Effector CD8-positive, alpha-beta T cell (primary cell): Measurements from ENCODE around the gene CDHR4.
"Not testable (repeated sequence)": the region's sequence is repeated elsewhere in the genome, so short reads cannot be mapped to it uniquely, and the experiment has no call there.

Experiments
- DNase-seq: peaks from one replicate; lab custom pipeline; 2025; lab: John Stamatoyannopoulos, UW

CDHR4 gene

GRCh38 chr3:49781415-49782199 lies 18.1 kb downstream of the CDHR4 start:
- DNase-seq: no peak

- not testable (repeated sequence) for DNase-seq
These were observed 18.7 kb downstream of the CDHR4 start for GRCh38 chr3:49780975-49781365.

- no peak for DNase-seq
These were observed 19.3 kb downstream of the CDHR4 start for GRCh38 chr3:49780080-49780974.

GRCh38 chr3:49779358-49780079 lies 20.2 kb downstream of the CDHR4 start:
- DNase-seq: no peak

GRCh38 chr3:49776101-49776500 lies 23.6 kb downstream of the CDHR4 start:
- DNase-seq: not testable (repeated sequence)

- DNase-seq: no peak
These were observed 24.1 kb downstream of the CDHR4 start for GRCh38 chr3:49775538-49775937.

- DNase-seq: no peak
These were observed 27.0 kb downstream of the CDHR4 start for GRCh38 chr3:49772703-49773102.

- DNase-seq: no peak
These were observed 28.2 kb downstream of the CDHR4 start for GRCh38 chr3:49771340-49771938.

- no peak for DNase-seq
These were observed 29.7 kb downstream of the CDHR4 start for GRCh38 chr3:49769926-49770325.

- no peak for DNase-seq
These were observed 30.3 kb downstream of the CDHR4 start for GRCh38 chr3:49769286-49769915.

- DNase-seq: no peak
These were observed 35.7 kb downstream of the CDHR4 start for GRCh38 chr3:49763981-49764380.

- DNase-seq: no peak
These were observed 38.0 kb downstream of the CDHR4 start for GRCh38 chr3:49761661-49762060.

- no peak for DNase-seq
These were observed 40.4 kb downstream of the CDHR4 start for GRCh38 chr3:49759226-49759625.

GRCh38 chr3:49757197-49757596 lies 42.5 kb downstream of the CDHR4 start:
- DNase-seq: no peak

- DNase-seq: no peak
These were observed 43.6 kb downstream of the CDHR4 start for GRCh38 chr3:49756036-49756435.

GRCh38 chr3:49754536-49754935 lies 45.1 kb downstream of the CDHR4 start:
- no peak for DNase-seq

GRCh38 chr3:49751501-49751900 lies 48.2 kb downstream of the CDHR4 start:
- no peak for DNase-seq

- DNase-seq: no peak
These were observed 49.6 kb downstream of the CDHR4 start for GRCh38 chr3:49750056-49750455.

- DNase-seq: not testable (repeated sequence)
These were observed 50.8 kb downstream of the CDHR4 start for GRCh38 chr3:49748874-49749273.

GRCh38 chr3:49747792-49748480 lies 51.7 kb downstream of the CDHR4 start:
- DNase-seq: no peak

GRCh38 chr3:49745986-49746385 lies 53.7 kb downstream of the CDHR4 start:
- DNase-seq: no peak
